ENCODE data around the gene INO80D.

INO80D gene

DNA sequence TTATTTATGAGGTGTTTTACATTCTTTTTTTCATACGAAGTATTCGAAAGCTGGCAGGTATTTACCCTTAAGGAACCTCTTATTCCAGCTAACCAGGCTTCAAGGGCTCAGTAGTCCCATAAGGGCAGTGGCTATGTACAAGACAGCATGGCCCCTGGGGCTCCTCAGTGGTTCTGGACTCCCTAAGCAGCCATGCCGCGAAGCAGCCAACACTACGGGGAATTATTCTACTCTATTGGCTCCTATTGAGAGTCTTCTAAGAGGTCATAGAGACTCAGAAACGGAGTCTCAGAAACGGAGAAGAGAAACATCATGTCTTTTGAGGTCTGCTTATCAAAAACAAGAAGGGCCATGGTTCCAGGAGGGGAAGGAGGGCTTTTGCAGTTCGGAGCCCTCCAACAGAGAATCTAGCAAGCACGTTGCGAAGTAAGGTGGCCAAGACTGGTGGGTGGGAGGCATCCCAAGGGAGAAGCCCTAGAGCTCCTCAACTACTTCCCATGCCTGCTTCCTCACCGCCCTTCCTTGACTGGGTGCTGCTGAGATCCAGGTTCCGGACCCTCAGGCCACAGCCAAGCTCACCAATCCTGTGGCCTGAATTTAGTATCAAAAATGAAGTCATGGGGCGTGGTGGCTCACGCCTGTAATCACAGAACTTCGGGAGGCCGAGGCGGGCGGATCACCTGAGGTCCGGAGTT, 109.7 kb downstream of the INO80D start:
- ChIA-PET POLR2A (no interaction called here), CTCF (no interaction called here)
- Histone ChIP-seq H3K4me1 (ENCODE audit: control extremely low read depth in 1 of 4, control insufficient read depth in 4 of 4, insufficient read depth in 4 of 4, low read length in 3 of 4) (no peaks in the 10 kb centered on the region), H3K27me3 (replicated peaks in 2 of 5; ENCODE audit: control insufficient read depth in 4 of 5, insufficient read depth in 5 of 5, low read length in 4 of 5) (no peaks in the 10 kb centered on the region), H3K4me3 (ENCODE audit: control insufficient read depth in 1 of 7, extremely low read depth in 1 of 7, insufficient read depth in 4 of 7, low read depth in 2 of 7, low read length in 6 of 7) (no peak overlapping the region), H3K27ac (ENCODE audit: insufficient read depth in 1 of 2, low read depth in 1 of 2, low read length in 2 of 2, poor library complexity in 1 of 2, severe bottlenecking in 2 of 2) (no peak overlapping the region), H3K9me3 (ENCODE audit: control extremely low read depth in 1 of 5, control insufficient read depth in 4 of 5, insufficient read depth in 2 of 5, low read depth in 1 of 5, low read length in 4 of 5) (peaks cover 0 to 2% (median 0%) of the 10 kb centered on the region in 5 experiments), H3K36me3 (ENCODE audit: control insufficient read depth in 4 of 4, insufficient read depth in 4 of 4, low read length in 3 of 4) (no peaks in the 10 kb centered on the region)
- no peak for DNase-seq
- 96% methylated on average over 18 of the region's 19 CpGs for WGBS (ENCODE audit: insufficient coverage)

DNA sequence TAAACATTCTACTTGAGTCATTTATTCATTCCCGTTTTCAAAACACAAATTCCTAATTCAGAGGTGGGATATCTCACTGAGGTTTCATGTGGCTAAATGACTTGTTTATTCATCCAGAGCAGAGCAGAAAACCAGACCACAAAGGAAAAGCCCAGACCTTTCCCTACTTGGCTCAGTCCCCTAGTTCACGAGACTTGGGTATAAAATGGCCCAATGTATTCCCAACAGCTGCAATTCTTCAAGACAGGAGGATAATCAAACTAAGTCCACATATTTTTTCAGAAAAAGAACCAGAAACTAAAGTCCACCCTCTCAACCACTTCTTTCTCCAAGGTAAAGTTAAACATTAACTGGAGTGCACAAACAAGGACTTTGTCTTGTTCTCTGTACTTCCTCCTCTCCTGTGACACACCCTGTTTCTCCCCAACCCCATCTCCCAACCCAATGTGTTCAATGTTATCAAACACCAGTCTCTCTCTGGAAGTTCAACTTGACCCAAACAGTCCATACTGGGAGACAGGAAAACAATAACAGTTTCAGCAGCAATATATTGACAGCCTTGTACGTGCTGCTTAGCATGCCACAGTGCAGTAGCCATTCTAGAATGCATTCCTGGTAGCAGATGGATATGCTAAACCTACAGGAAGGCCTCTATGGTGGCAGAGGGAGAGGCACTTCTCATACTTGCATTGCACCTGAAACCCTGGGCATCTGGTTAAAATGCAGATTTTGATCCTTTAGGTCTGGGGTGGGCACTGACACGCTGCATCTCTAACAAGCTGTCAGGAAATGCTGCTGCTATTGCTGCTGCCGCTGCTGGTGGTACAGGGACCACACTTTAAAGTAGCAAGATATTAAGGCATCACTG, 110.7 kb downstream of the INO80D start:
- WGBS (ENCODE audit: insufficient coverage), result 76% methylated on average over 4 of the region's 5 CpGs
- no peak overlapping the region for H3K27ac ChIP-seq (ENCODE audit: insufficient read depth in 1 of 2, low read depth in 1 of 2, low read length in 2 of 2, poor library complexity in 1 of 2, severe bottlenecking in 2 of 2)
- no peak overlapping the region for H3K4me3 ChIP-seq (ENCODE audit: control insufficient read depth in 1 of 7, extremely low read depth in 1 of 7, insufficient read depth in 4 of 7, low read depth in 2 of 7, low read length in 6 of 7)
- no peaks in the 10 kb centered on the region for H3K27me3 ChIP-seq (replicated peaks in 2 of 5; ENCODE audit: control insufficient read depth in 4 of 5, insufficient read depth in 5 of 5, low read length in 4 of 5)
- DNase-seq, result no peak
- ChIA-PET POLR2A (no interaction called here), CTCF (interaction anchor here (0.6 kb wide), 1 partner anchor 967 kb away, joined by 3 read pairs; no protein-coding TSS in a partner anchor)
- H3K9me3 ChIP-seq (ENCODE audit: control extremely low read depth in 1 of 5, control insufficient read depth in 4 of 5, insufficient read depth in 2 of 5, low read depth in 1 of 5, low read length in 4 of 5), result peaks cover 0 to 2% (median 0%) of the 10 kb centered on the region in 5 experiments
- H3K36me3 ChIP-seq (ENCODE audit: control insufficient read depth in 4 of 4, insufficient read depth in 4 of 4, low read length in 3 of 4), result no peaks in the 10 kb centered on the region
- no peaks in the 10 kb centered on the region for H3K4me1 ChIP-seq (ENCODE audit: control extremely low read depth in 1 of 4, control insufficient read depth in 4 of 4, insufficient read depth in 4 of 4, low read length in 3 of 4)

DNA sequence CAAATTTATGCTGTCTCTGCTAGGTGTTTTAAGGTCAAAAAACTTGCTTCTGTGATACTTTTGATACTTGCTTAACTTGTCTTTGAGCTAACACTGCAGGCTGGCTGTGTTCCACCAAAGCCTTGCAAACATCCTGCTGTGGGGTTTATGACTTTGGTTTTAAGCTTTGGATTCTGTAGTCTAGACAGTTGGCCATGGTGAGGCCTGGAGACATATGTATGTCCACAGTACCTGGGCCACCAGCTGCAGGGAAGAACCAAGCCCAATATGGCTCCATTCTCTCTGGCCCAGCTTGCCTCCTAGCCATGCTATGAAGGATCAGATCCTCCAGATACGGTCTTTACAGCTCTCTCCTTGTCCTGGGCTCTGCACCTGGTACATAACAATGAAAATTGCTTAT, 113.9 kb downstream of the INO80D start:
- Histone ChIP-seq H3K4me1 (ENCODE audit: control extremely low read depth in 1 of 4, control insufficient read depth in 4 of 4, insufficient read depth in 4 of 4, low read length in 3 of 4) (no peaks in the 10 kb centered on the region), H3K9me3 (ENCODE audit: control extremely low read depth in 1 of 5, control insufficient read depth in 4 of 5, insufficient read depth in 2 of 5, low read depth in 1 of 5, low read length in 4 of 5) (no peaks in the 10 kb centered on the region), H3K27ac (ENCODE audit: insufficient read depth in 1 of 2, low read depth in 1 of 2, low read length in 2 of 2, poor library complexity in 1 of 2, severe bottlenecking in 2 of 2) (no peak overlapping the region), H3K36me3 (ENCODE audit: control insufficient read depth in 4 of 4, insufficient read depth in 4 of 4, low read length in 3 of 4) (no peaks in the 10 kb centered on the region), H3K27me3 (replicated peaks in 2 of 5; ENCODE audit: control insufficient read depth in 4 of 5, insufficient read depth in 5 of 5, low read length in 4 of 5) (peaks cover 0 to 3% (median 0%) of the 10 kb centered on the region in 5 experiments), H3K4me3 (ENCODE audit: control insufficient read depth in 1 of 7, extremely low read depth in 1 of 7, insufficient read depth in 4 of 7, low read depth in 2 of 7, low read length in 6 of 7) (no peak overlapping the region)
- WGBS (ENCODE audit: insufficient coverage), result 100% methylated on average over 1 of the region's 1 CpG
- CTCF ChIA-PET, result interaction anchor here (1.2 to 1.6 kb wide), 2 partner anchors 9 to 667 kb away, joined by 3 to 4 read pairs; no protein-coding TSS in a partner anchor
- POLR2A ChIA-PET, result no interaction called here
- DNase-seq, result no peak

DNA sequence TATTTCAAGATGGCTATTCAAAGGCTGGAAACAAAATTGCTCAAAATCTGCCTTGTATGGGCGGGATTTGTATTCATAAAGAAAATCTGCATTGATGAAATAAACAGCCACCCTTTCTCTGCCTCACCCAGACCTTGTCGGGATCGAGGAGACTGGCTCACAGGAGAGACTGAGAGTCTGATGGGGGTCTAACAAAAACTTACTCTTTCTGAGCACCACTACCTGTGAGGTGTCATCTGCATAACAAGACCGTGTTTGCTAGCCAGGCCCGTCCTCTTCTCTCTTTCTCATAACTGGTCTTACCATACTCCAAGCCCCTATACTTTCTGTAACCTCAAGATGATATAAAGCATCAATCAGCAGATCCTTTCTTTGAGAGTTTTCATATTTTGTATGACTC, 115.6 kb downstream of the INO80D start:
- no peak for DNase-seq
- Histone ChIP-seq H3K27me3 (replicated peaks in 2 of 5; ENCODE audit: control insufficient read depth in 4 of 5, insufficient read depth in 5 of 5, low read length in 4 of 5) (peaks cover 0 to 3% (median 0%) of the 10 kb centered on the region in 5 experiments), H3K4me3 (ENCODE audit: control insufficient read depth in 1 of 7, extremely low read depth in 1 of 7, insufficient read depth in 4 of 7, low read depth in 2 of 7, low read length in 6 of 7) (no peak overlapping the region), H3K9me3 (ENCODE audit: control extremely low read depth in 1 of 5, control insufficient read depth in 4 of 5, insufficient read depth in 2 of 5, low read depth in 1 of 5, low read length in 4 of 5) (no peaks in the 10 kb centered on the region), H3K27ac (ENCODE audit: insufficient read depth in 1 of 2, low read depth in 1 of 2, low read length in 2 of 2, poor library complexity in 1 of 2, severe bottlenecking in 2 of 2) (no peak overlapping the region), H3K36me3 (ENCODE audit: control insufficient read depth in 4 of 4, insufficient read depth in 4 of 4, low read length in 3 of 4) (no peaks in the 10 kb centered on the region), H3K4me1 (ENCODE audit: control extremely low read depth in 1 of 4, control insufficient read depth in 4 of 4, insufficient read depth in 4 of 4, low read length in 3 of 4) (no peaks in the 10 kb centered on the region)
- CTCF ChIA-PET, result no interaction called here
- POLR2A ChIA-PET, result no interaction called here
- WGBS (ENCODE audit: insufficient coverage), result 100% methylated on average over 1 of the region's 5 CpGs

DNA sequence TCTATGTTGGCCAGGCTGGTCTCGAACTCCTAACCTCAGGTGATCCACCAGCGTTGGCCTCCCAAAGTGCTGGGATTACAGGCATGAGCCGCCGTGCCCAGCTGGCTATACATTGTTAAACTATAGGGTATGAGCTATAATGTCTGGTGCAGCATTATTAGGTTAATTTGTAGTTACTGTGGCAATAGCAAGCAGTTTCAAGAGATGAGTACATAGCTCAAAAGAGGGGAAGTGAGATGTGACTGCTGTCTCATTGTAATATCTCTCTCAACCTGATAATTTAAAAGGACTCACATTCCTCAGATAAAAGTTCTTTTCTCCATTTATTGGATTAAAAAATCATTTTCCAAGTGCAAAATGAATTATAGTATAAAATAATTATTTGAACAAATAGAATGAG, 116.4 kb downstream of the INO80D start:
- Histone ChIP-seq H3K9me3 (ENCODE audit: control extremely low read depth in 1 of 5, control insufficient read depth in 4 of 5, insufficient read depth in 2 of 5, low read depth in 1 of 5, low read length in 4 of 5) (no peaks in the 10 kb centered on the region), H3K4me1 (ENCODE audit: control extremely low read depth in 1 of 4, control insufficient read depth in 4 of 4, insufficient read depth in 4 of 4, low read length in 3 of 4) (no peaks in the 10 kb centered on the region), H3K36me3 (ENCODE audit: control insufficient read depth in 4 of 4, insufficient read depth in 4 of 4, low read length in 3 of 4) (no peaks in the 10 kb centered on the region), H3K4me3 (ENCODE audit: control insufficient read depth in 1 of 7, extremely low read depth in 1 of 7, insufficient read depth in 4 of 7, low read depth in 2 of 7, low read length in 6 of 7) (no peak overlapping the region), H3K27me3 (replicated peaks in 2 of 5; ENCODE audit: control insufficient read depth in 4 of 5, insufficient read depth in 5 of 5, low read length in 4 of 5) (peaks cover 0 to 3% (median 0%) of the 10 kb centered on the region in 5 experiments), H3K27ac (ENCODE audit: insufficient read depth in 1 of 2, low read depth in 1 of 2, low read length in 2 of 2, poor library complexity in 1 of 2, severe bottlenecking in 2 of 2) (no peak overlapping the region)
- DNase-seq, result no peak
- ChIA-PET CTCF (no interaction called here), POLR2A (no interaction called here)
- 100% methylated on average over 2 of the region's 4 CpGs for WGBS (ENCODE audit: insufficient coverage)

DNA sequence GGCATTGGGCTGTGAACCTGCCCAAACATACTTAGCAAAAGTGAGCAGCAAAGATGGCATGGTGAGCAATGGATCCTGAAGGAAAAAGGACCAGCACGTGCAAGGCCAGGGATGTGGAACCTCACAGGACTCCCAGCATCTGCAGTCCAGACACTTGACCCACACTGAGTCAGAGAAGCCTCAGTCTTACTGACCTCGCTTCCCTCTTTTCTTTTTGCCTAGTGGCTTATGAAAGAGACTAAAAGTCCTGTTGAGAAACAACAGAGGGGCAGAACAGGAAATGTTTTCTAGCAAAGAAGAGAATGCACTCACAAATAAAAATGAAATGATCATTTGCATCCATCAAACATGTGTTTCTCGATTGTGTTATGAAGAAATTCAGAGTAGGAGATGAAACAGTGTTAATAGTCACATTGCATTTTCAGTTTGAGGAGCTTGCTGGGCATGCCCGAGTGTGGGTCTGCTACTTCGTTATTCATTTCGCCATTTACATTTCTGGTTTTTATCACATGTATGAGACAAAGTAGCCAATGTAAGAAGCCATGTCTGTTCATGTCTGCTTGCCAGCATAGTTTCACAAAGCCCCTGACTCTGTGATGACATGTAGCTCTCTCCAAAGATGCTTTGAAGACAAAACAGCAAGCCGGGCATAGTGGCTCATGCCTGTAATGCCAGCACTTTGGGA, 118.4 kb downstream of the INO80D start:
- Histone ChIP-seq H3K4me3 (ENCODE audit: control insufficient read depth in 1 of 7, extremely low read depth in 1 of 7, insufficient read depth in 4 of 7, low read depth in 2 of 7, low read length in 6 of 7) (no peak overlapping the region), H3K27ac (ENCODE audit: insufficient read depth in 1 of 2, low read depth in 1 of 2, low read length in 2 of 2, poor library complexity in 1 of 2, severe bottlenecking in 2 of 2) (no peak overlapping the region), H3K9me3 (ENCODE audit: control extremely low read depth in 1 of 5, control insufficient read depth in 4 of 5, insufficient read depth in 2 of 5, low read depth in 1 of 5, low read length in 4 of 5) (no peaks in the 10 kb centered on the region), H3K27me3 (replicated peaks in 2 of 5; ENCODE audit: control insufficient read depth in 4 of 5, insufficient read depth in 5 of 5, low read length in 4 of 5) (peaks cover 0 to 3% (median 0%) of the 10 kb centered on the region in 5 experiments), H3K4me1 (ENCODE audit: control extremely low read depth in 1 of 4, control insufficient read depth in 4 of 4, insufficient read depth in 4 of 4, low read length in 3 of 4) (no peaks in the 10 kb centered on the region), H3K36me3 (ENCODE audit: control insufficient read depth in 4 of 4, insufficient read depth in 4 of 4, low read length in 3 of 4) (no peaks in the 10 kb centered on the region)
- no peak for DNase-seq
- ChIA-PET CTCF (interaction anchor here (0.9 kb wide), 1 partner anchor 19 kb away, joined by 3 read pairs; no protein-coding TSS in a partner anchor), POLR2A (no interaction called here)
- WGBS (ENCODE audit: insufficient coverage), result 93% methylated on average over 5 of the region's 7 CpGs

All from common myeloid progenitor, CD34-positive (primary cell).